Liver (tissue), 9 donors: ENCODE measurements around the gene MANSC1. TPM values are rescaled to one million over a fixed set of nuclear protein-coding genes. Genes with fewer than 3 reads are reported as not detected.

Experiments used
- DNase-seq: peaks from one replicate; pipeline ENCODE4 v3.0.0-alpha.2; 2017; ENCODE audit warnings: low spot score
- H3K27ac ChIP-seq, 2 donors: one replicate each; pipeline ENCODE4 v1.7.0; 2013; ENCODE audit warnings: inconsistent platforms in 2 of 2, low read length in 2 of 2, control low read depth in 1 of 2, low read depth in 1 of 2, mild to moderate bottlenecking in 1 of 2
- H3K27me3 ChIP-seq, 4 donors: one replicate each; pipeline versions ENCODE4 v1.6.1 to v1.7.0; 2013; ENCODE audit warnings: low read length in 3 of 4, inconsistent platforms in 1 of 4, mild to moderate bottlenecking in 1 of 4, moderate library complexity in 1 of 4; ENCODE audit not compliant: control insufficient read depth in 4 of 4, insufficient read depth in 4 of 4
- H3K36me3 ChIP-seq, 4 donors: one replicate each; pipeline versions ENCODE4 v1.6.1 to v1.7.0; 2013; ENCODE audit warnings: low read length in 3 of 4, mild to moderate bottlenecking in 3 of 4, low read depth in 1 of 4, moderate library complexity in 1 of 4; ENCODE audit not compliant: control insufficient read depth in 4 of 4, insufficient read depth in 3 of 4
- H3K4me1 ChIP-seq, 4 donors: one replicate each; pipeline versions ENCODE4 v1.6.1 to v1.7.0; 2013; ENCODE audit warnings: low read length in 3 of 4, mild to moderate bottlenecking in 3 of 4, moderate library complexity in 1 of 4; ENCODE audit not compliant: control insufficient read depth in 4 of 4, insufficient read depth in 4 of 4
- H3K4me3 ChIP-seq, 3 donors: one replicate each; pipeline versions ENCODE4 v1.6.1 to v1.7.0; 2013; ENCODE audit warnings: low read length in 3 of 3, control low read depth in 1 of 3, low read depth in 1 of 3, mild to moderate bottlenecking in 1 of 3
- H3K9ac ChIP-seq, 2 donors: one replicate each; pipeline ENCODE4 v1.7.0; 2013; ENCODE audit warnings: low read length in 2 of 2, mild to moderate bottlenecking in 2 of 2, moderate library complexity in 2 of 2, control low read depth in 1 of 2, low read depth in 1 of 2
- H3K9me3 ChIP-seq, 4 donors: one replicate each; pipeline versions ENCODE4 v1.6.1 to v1.7.0; 2013; ENCODE audit warnings: low read length in 3 of 4; ENCODE audit not compliant: control insufficient read depth in 4 of 4
- EGR1 ChIP-seq, 2 donors: IDR thresholded peaks; 2 replicates each; pipeline ENCODE4 v1.6.1; 2016 to 2018; ENCODE audit warnings: antibody characterized with exemption in 2 of 2, low read depth in 2 of 2
- FOXA1 ChIP-seq: IDR thresholded peaks from 2 replicates; pipeline ENCODE4 v1.6.1; 2016; ENCODE audit warnings: antibody characterized with exemption
- FOXA2 ChIP-seq: IDR thresholded peaks from 2 replicates; pipeline ENCODE4 v1.6.1; 2016; ENCODE audit warnings: antibody characterized with exemption
- GABPA ChIP-seq, 2 donors: IDR thresholded peaks in 1 of 2; conservative IDR thresholded peaks in 1 of 2; 2 replicates each; pipeline ENCODE4 v1.6.1; 2016; ENCODE audit warnings: antibody characterized with exemption in 2 of 2, mild to moderate bottlenecking in 1 of 2, moderate library complexity in 1 of 2
- HNF4A ChIP-seq, 2 donors: conservative IDR thresholded peaks; 2 replicates each; pipeline ENCODE4 v1.6.1; 2016; ENCODE audit warnings: antibody characterized with exemption in 2 of 2, mild to moderate bottlenecking in 2 of 2
- HNF4G ChIP-seq: IDR thresholded peaks from 2 replicates; pipeline ENCODE4 v1.6.1; 2016; ENCODE audit warnings: antibody characterized with exemption
- JUND ChIP-seq, 2 donors: IDR thresholded peaks; 2 replicates each; pipeline ENCODE4 v1.6.1; 2016; ENCODE audit warnings: antibody characterized with exemption in 2 of 2
- MAX ChIP-seq: IDR thresholded peaks from 2 replicates; pipeline ENCODE4 v1.6.1; 2016; ENCODE audit warnings: antibody characterized with exemption
- NR2F2 ChIP-seq: IDR thresholded peaks from 2 replicates; pipeline ENCODE4 v1.6.1; 2016; ENCODE audit warnings: antibody characterized with exemption
- RAD21 ChIP-seq, 2 donors: IDR thresholded peaks; 2 replicates each; pipeline ENCODE4 v1.6.1; 2016; ENCODE audit warnings: antibody characterized with exemption in 2 of 2, mild to moderate bottlenecking in 2 of 2
- RXRA ChIP-seq, 2 donors: IDR thresholded peaks; 2 replicates each; pipeline ENCODE4 v1.6.1; 2017 to 2018; ENCODE audit warnings: antibody characterized with exemption in 2 of 2, mild to moderate bottlenecking in 1 of 2
- SP1 ChIP-seq: IDR thresholded peaks from 2 replicates; pipeline ENCODE4 v1.6.1; 2018; ENCODE audit warnings: antibody characterized with exemption, mild to moderate bottlenecking
- TAF1 ChIP-seq: conservative IDR thresholded peaks from 2 replicates; pipeline ENCODE4 v1.6.1; 2016; ENCODE audit warnings: antibody characterized with exemption, mild to moderate bottlenecking
- ZBTB33 ChIP-seq: IDR thresholded peaks from 2 replicates; pipeline ENCODE4 v1.6.1; 2016; ENCODE audit warnings: antibody characterized with exemption
- WGBS: extraction: QIAGEN DNeasy Blood & Tissue Kit; methylation state at CpG from one replicate; pipeline ENCODE4 v1.1.7; 2013; 5-methylcytosine and 5-hydroxymethylcytosine counted together
- polyA plus RNA-seq, 2 donors: library from polyadenylated mRNA; stranded (reverse) in 1 of 2; unstranded in 1 of 2; fragments of 200-250 nt in 1 of 2; fragments of >200 nt in 1 of 2; fragmentation: Nextera tagmentation in 1 of 2; extraction: Ambion mirVana in 1 of 2; gene quantifications; one replicate each; pipeline versions ENCODE4 v1.2.1 to v1.2.3, GENCODE V29; 2013 to 2015
- total RNA-seq, 2 donors: library from RNA; depleted of rRNA; stranded (reverse); fragments of >200 nt; gene quantifications; one replicate each; pipeline ENCODE4 v1.2.3, GENCODE V29; 2014
- TF ChIP-seq, protein P1 (sequence below): IDR thresholded peaks from 2 replicates; pipeline ENCODE4 v1.6.1; 2016; ENCODE audit warnings: antibody characterized with exemption, mild to moderate bottlenecking
- TF ChIP-seq, protein P2 (sequence below): IDR thresholded peaks from 2 replicates; pipeline ENCODE4 v1.6.1; 2016; ENCODE audit warnings: antibody characterized with exemption
- TF ChIP-seq, protein P3 (sequence below): fragments of 150-350 bp; IDR thresholded peaks from 2 replicates; pipeline ENCODE4 v1.5.1; 2017; ENCODE audit warnings: improper control_type of control experiment, low read depth, low read length; ENCODE audit not compliant: missing input control
- donor health status: healthy.
- donor health status: healthy.
- donor health status: healthy.
- donor health status: healthy.
- donor health status: healthy.

MANSC1 gene
- total and polyA plus RNA-seq, 4 donors, result 2.1 to 7.8 (median 4.7) TPM

DNA sequence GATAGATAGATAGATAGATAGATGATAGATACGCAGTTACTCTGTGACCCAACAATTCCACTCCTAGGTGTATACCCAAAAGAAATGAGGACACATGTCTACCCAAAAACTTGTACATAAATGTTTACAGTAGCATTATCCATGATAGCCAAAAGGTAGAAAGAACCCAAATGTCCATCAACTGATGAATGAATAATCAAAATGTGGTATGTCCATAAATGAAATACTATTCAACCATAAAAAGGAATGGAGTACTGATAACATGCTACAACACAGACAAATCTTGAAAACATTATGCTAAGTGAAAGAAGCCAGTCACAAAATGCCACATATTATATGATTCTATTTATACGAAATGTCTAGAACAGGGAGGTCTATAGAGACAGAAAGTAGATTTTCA is 47.1 kb downstream of the MANSC1 start (continued):
- TF ChIP-seq, protein P1, sequence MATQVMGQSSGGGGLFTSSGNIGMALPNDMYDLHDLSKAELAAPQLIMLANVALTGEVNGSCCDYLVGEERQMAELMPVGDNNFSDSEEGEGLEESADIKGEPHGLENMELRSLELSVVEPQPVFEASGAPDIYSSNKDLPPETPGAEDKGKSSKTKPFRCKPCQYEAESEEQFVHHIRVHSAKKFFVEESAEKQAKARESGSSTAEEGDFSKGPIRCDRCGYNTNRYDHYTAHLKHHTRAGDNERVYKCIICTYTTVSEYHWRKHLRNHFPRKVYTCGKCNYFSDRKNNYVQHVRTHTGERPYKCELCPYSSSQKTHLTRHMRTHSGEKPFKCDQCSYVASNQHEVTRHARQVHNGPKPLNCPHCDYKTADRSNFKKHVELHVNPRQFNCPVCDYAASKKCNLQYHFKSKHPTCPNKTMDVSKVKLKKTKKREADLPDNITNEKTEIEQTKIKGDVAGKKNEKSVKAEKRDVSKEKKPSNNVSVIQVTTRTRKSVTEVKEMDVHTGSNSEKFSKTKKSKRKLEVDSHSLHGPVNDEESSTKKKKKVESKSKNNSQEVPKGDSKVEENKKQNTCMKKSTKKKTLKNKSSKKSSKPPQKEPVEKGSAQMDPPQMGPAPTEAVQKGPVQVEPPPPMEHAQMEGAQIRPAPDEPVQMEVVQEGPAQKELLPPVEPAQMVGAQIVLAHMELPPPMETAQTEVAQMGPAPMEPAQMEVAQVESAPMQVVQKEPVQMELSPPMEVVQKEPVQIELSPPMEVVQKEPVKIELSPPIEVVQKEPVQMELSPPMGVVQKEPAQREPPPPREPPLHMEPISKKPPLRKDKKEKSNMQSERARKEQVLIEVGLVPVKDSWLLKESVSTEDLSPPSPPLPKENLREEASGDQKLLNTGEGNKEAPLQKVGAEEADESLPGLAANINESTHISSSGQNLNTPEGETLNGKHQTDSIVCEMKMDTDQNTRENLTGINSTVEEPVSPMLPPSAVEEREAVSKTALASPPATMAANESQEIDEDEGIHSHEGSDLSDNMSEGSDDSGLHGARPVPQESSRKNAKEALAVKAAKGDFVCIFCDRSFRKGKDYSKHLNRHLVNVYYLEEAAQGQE, result no peak
- no peak for TF ChIP-seq TAF1
- no peak for TF ChIP-seq SP1
- no peak for TF ChIP-seq EGR1 (IDR thresholded peaks at IDR 0.05; ENCODE audit: low read depth in 2 of 2)
- TF ChIP-seq NR2F2, result no peak
- no peak for TF ChIP-seq HNF4A (conservative IDR thresholded peaks at IDR 0.05)
- TF ChIP-seq FOXA1, result no peak
- TF ChIP-seq, protein P2, sequence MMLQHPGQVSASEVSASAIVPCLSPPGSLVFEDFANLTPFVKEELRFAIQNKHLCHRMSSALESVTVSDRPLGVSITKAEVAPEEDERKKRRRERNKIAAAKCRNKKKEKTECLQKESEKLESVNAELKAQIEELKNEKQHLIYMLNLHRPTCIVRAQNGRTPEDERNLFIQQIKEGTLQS, result no peak
- no peak for TF ChIP-seq RXRA (IDR thresholded peaks at IDR 0.05)
- no peak for TF ChIP-seq HNF4G

DNA sequence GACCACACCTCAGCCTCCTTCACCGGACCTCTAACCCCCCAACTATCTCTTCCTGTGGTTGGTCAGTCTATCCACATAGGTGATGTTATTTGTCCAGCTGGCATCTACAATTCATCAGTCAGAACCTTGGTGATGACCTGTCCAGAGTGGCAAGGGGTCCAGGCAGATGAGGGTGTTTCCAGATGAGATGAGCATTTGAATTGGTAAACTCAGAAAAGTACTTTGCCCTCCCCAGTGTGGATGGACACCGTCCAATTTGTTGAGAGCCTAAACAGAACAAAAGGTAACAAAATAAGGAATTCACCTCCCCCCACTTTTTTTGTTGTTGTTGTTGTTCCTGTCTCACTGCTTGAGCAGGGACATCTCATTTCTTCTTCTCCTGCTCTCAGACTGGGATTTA is 48.9 kb downstream of the MANSC1 start:
- Histone ChIP-seq H3K4me1 (peaks cover 4 to 18% (median 16%) of the 10 kb centered on the region in 4 donors), H3K9ac (no peak overlapping the region), H3K27ac (peak overlapping the region; percentile 62 to 66), H3K4me3 (no peak overlapping the region), H3K36me3 (no peaks in the 10 kb centered on the region), H3K9me3 (no peaks in the 10 kb centered on the region), H3K27me3 (no peaks in the 10 kb centered on the region)
- 55% methylated on average over 2 of the region's 2 CpGs for WGBS
- TF ChIP-seq MAX (no peak), RXRA (IDR thresholded peaks at IDR 0.05) (no peak), FOXA1 (no peak), JUND (IDR thresholded peaks at IDR 0.05) (no peak), HNF4G (no peak), FOXA2 (no peak), HNF4A (conservative IDR thresholded peaks at IDR 0.05) (no peak), RAD21 (IDR thresholded peaks at IDR 0.05) (no peak), GABPA (IDR thresholded peaks at IDR 0.05 in 1 of 2, conservative IDR thresholded peaks at IDR 0.05 in 1 of 2) (no peak), EGR1 (IDR thresholded peaks at IDR 0.05; ENCODE audit: low read depth in 2 of 2) (no peak), TAF1 (no peak), SP1 (no peak), ZBTB33 (no peak), NR2F2 (no peak)
- TF ChIP-seq, protein P3, sequence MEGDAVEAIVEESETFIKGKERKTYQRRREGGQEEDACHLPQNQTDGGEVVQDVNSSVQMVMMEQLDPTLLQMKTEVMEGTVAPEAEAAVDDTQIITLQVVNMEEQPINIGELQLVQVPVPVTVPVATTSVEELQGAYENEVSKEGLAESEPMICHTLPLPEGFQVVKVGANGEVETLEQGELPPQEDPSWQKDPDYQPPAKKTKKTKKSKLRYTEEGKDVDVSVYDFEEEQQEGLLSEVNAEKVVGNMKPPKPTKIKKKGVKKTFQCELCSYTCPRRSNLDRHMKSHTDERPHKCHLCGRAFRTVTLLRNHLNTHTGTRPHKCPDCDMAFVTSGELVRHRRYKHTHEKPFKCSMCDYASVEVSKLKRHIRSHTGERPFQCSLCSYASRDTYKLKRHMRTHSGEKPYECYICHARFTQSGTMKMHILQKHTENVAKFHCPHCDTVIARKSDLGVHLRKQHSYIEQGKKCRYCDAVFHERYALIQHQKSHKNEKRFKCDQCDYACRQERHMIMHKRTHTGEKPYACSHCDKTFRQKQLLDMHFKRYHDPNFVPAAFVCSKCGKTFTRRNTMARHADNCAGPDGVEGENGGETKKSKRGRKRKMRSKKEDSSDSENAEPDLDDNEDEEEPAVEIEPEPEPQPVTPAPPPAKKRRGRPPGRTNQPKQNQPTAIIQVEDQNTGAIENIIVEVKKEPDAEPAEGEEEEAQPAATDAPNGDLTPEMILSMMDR, result no peak
- TF ChIP-seq, protein P1, result no peak
- TF ChIP-seq, protein P2, result no peak
- no peak for DNase-seq
